ENCODE measurements around the gene TBC1D21.

The TBC1D21 gene

DNA sequence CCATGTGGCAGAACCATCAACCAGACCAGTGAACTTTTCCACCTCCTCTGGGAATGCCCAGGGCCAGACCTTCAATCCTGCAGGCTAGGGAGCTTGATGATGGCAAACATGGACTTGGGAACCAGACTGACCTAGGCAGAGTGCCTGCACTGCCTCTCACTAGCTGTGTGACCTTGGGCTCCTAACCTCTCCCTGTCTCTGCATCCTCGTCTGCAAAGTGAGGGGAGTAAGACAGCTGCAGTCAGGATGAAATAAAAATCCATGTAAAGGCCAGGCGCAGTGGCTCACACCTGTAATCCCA is 35.4 kb downstream of the TBC1D21 start:
- DNase-seq (ENCODE audit: low spot score), result no peak

DNA sequence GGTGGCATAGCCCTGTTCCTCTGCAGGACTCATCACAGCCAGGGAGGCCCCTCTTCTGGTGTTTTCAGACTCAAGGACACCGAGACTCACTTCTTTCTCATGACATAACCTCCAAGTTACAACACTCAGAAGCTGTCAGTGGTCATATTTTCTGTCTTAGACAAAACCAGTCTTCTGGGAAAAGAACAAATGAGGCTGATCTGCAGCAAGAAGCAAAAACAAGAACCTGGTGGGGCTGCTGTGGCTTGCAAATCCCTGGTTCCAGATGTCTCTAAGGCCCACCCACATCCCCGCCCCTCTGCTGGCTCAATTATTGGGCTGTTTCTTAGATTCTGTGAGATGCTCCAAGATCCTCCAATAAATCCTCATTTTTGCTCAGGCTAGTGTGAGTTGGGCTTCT is 36.3 kb downstream of the TBC1D21 start:
- DNase-seq (ENCODE audit: low spot score), result no peak

DNA sequence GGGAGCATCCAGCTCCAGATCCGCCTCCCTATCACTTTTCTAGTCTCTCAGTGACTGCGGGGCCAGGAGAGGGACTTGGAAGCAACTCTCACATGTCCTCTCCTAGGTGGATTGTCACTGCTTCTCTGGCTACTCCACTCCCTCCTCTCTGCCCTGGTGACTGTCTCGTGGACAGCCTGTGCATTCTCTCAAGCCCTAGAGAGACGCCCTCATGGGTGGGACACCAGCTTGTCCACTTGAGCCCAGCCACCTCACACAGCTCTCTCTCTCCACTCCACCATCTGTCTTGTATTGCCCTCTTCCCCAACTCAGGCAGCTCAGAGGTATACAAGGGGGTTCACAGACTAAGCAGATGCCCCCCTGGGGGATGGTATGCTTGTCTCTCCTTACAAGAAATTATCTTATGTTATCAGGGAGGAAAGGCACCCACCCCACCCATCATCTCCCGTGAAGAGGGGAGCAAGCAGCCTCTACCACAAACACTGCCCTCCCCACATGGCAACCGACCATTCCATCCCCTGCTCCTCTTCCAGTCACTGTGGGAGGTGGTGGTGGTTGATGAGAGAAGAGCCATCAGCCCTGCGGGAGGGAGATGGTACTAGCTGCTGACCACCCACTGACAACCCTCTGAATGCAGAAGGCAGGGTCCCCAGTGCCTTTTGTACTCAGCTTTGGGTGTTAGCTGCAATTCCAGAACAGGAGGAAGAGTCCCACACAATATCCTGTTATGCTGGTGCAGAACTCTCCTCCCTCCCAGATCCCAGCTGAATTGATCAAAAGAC is 37.3 kb downstream of the TBC1D21 start:
- DNase-seq (ENCODE audit: low spot score), result no peak

DNA sequence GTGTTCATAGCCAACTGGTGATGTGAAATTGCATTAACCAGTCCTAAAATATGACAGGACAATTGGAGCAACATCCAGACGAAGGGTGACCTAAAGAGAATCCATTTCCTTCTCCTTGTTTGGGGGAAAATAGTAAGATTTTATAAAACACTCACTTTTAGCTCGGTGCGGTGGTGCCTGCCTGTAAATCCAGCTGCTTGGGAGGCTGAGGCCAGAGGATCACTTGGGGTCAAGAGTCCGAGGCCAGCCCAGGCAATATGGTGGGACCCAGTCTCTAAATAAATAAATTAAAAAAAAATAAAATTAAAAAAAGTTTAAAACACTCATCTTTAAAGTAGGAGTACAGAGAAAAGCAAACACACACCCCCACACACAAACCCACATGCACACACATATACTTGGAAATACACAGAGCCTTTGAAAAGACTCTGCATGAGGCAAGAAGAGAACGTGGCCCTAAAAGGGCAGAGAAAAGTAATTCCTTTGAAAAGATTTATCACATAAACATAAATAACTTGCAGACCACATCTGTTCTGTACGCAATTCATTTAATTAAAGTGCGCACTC is 38.7 kb downstream of the TBC1D21 start:
- DNase-seq (ENCODE audit: low spot score), result no peak

DNA sequence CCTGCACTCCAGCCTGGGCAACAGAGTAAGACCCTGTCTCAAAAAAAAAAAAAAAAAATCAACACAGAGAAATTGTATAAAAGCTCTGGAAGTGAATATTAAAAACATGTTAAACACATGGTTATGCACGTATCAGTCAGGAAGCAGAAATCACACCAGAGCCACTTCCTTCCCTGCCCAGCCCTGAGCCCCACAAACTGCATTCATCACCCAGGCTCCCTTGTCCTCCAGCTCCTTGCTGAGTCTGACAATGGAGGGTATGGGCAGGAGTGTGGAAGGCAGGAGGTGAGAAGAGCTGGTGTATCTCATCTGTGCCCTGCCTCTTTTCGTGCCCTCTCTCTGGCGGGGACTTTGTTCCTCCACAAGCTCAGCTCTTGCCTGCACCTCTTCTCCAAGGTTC is 40.8 kb downstream of the TBC1D21 start:
- DNase-seq (ENCODE audit: low spot score), result no peak

DNA sequence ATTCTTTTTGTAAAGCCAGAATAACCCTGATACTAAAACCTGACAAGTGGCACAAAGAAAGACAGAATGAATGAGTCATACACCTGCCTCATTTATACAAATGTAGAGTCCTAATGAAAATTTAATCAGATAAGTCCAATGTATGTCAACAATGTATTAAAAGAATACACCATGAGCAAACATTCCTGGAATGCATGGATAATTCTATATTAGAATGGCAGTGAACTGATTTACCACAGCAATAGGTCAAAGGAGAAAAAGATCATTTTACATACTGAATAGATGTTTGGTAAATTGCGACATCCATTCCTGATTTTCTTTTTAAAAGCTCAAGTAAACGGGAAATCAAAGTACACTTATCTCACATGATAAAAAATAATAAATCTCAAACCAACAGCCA is 41.7 kb downstream of the TBC1D21 start:
- no peak for DNase-seq (ENCODE audit: low spot score)

DNA sequence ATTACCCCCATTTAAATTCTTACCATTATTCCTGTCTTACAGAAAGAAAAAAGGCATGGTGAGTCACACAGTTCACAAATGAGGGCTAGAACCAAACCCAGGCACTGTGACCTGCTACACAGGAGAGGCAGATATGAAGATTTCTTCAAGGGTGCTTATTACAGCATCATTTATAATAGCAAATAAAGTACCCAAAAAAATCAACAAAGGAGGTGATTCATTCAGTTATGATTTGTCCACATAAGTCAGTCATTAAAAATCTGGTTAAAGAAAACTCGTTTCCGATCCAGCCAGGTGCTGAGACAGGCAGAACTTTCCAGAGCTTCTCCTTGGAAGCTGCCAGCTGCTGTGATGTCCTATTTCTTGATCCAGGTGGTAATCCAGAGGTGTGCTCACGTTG is 45.4 kb downstream of the TBC1D21 start:
- DNase-seq (ENCODE audit: low spot score), result no peak

DNA sequence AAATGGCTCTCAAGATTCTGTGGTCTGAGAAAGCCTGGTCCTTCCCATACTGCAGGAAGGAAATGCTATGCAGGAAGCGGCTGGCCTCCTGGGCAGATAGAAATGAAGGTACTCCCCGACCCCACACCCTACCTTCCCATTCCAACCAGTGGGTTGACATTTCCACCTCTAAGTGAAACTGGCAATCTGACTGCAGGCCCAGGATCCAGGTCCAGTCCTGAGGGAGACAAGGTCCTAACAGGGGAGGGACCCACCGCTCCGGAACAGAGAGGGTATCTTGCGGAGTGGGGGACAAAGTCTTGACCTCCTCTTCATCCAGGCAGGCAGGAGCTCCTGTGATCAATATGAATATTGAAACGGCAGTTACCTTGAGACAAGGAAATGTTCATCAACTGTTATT is 46.3 kb downstream of the TBC1D21 start:
- no peak for DNase-seq (ENCODE audit: low spot score)

DNA sequence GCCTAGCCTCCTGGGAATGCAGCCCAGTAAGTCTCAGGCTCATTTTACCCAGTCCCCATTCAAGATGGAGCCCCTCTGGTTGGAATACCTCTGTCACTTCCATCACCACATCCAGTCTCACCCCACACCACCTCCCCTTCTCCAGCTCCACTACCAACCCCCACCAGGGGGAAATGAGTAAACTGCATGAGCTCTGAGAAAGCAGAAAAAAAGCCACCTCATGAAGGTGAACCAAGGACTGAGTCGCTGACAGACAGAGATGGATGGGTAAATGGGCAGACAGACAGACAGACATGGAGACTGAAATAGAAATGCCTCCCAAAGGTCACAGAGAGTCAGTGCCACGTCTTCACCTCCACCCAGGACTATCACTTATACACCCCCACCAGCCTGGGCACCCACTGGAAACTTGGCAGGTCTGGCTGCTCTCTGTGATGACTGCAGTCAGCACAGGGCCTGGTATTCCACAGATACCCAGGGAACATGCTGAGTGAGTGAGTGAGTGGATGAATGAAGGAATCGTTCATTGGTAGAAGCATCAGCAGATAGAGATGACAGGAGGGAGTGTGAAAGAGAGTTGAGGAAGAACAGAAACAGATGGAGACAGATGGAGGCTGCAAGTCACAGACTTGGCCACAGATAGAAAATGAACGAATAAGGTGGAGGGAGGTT is 48.0 kb downstream of the TBC1D21 start:
- peak; percentile 31 for DNase-seq (ENCODE audit: low spot score)

DNA sequence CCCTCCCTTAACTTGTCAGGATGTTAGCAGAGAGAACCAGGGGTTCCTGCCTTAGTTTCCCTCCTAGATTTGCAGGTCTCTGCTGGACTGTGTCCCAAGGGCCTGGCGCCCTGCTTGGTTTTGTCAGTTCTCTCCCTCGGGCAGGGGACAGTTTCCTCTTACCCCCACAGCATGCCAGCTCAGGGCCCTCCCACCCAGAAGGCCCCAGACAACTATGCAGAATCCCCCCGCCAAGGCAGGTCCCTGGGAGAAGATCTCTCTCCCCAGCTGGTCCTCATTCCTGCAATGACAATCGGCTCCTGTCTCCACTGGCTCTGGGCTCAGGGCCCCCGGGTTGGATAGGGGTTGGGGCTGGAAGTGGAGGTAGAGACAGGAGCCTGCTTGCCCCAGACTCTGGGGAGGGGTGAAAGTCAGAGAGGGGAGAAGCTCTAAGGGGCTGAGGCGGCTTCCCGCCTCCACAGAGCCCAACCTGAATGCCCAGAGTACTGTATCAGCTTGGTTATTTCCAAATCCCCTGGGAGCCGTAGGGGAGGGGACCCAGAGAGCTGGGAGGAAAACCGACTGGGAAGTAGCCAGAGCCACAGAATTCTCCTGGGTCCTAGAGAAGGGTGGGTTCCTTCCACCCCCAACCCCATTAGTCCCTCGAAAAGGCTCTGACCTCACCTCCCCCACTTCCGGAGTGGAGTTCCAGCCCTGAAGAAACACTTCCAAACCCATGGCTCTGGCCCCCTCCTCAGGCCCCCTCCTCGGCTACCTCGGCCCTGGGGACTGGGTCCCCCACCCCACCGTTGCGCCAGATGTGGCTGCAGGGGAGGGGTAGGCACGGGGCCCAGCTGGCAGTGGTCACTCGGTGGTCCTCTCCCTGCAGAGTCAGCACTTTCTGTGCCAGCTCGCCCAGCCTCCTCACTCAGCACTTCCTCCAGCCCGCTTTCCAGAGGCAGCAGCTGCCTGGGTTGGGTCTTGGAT is 49.1 kb downstream of the TBC1D21 start:
- no peak for DNase-seq (ENCODE audit: low spot score)

DNA sequence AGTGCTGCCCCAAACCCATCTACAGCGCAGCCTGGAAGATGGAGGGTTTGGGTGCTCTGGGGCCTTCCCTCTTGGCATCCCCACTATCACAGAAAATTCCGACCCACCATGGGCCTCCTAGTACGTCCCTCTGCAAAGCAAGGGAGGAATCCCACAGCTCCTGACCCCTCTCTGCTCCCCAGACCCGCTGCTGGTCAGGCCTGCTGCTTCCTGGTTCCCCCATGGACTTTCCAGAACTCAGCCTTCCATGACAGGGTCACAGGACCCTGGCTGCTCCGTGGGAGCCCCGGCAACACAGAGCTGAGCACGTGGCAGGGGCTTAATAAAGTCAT is 49.8 kb downstream of the TBC1D21 start:
- no peak for DNase-seq (ENCODE audit: low spot score)

DNA sequence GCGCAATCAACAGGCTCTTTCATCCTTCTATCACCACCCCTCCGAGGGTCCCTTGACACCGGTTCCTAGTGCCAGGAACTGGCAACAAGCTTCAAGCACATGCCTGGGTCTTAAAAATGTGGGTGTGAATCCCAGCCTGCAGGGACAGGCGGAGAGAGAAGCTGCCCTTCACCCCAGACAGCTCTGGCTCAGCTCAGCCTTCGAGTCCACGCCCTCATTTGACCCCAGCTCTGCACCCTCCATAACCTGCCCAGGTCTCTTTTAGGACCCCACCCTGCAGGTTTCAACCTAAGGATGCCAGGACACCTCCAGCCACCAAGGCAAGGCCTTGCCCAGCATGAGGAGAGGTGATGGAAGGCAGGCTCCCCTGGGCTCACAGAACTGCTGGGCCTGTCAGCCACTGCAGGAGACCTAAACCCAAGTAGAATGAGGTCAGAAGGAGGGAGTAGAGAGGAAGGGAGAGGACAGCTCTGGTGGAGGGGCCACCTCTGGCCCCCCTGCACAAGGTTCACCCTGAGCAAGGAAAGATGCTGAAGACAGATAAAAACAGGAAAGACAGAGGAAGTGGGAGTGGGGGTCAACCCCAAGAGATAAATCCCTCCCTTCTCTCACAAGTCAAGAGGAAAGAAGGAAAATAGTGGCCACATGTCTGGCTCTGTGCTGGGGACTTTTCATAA is 50.3 kb downstream of the TBC1D21 start:
- DNase-seq (ENCODE audit: low spot score), result no peak

DNA sequence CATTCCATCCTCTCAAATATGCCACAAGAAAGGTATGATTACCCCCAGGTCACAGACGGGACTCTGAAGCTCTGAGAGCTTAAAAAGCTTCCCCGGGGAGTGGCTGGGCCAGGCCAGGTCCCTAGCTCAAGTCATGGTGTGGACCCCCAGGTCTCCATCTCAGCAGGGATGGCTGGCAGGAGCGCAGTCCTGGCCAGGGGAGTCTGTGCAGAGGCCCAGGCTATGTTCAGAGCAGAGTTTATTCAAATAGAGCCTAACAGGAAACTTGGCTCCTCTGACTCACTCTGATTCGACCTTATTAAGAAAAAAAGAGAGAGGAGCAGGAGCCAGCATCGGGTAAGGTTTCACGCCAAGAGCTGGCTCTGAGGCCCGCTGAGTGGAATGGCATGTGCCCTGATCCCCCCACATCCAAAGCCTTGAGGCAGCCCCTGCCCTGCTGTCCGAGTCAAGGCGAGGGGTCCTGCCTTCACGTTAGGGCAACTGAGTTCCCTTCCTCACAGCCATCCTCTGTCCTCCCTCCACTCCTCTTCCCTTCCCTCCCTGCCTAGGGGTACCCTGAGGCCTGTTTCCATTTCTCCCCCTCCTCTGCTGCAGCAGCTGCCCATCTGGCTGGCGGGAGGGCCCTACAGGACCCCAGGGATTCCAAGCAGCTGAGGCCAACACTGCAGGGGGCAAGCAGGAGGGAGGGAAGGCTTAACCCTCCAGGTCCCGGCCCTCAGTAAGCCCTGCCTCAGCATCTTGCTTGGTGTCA is 51.0 kb downstream of the TBC1D21 start:
- DNase-seq (ENCODE audit: low spot score), result peak; percentile 50

DNA sequence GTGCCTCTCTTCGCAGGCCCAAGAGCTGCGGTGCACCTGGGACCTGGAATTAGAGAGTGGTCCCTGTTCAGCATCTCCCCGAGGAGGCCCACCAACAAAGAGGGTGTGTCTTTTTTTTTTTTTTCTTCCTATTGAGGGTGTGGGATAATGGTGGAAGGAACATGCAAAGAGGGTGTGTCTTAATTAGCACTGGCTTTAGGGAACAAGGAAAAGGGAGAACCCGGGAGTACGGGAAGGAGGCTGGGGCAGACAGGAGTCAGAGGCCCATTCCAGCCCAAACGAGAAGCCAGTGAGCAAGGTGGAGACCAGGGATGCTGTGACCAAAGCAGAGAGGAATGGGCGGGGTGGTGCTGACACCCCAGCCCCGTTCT is 52.5 kb downstream of the TBC1D21 start:
- no peak for DNase-seq (ENCODE audit: low spot score)

DNA sequence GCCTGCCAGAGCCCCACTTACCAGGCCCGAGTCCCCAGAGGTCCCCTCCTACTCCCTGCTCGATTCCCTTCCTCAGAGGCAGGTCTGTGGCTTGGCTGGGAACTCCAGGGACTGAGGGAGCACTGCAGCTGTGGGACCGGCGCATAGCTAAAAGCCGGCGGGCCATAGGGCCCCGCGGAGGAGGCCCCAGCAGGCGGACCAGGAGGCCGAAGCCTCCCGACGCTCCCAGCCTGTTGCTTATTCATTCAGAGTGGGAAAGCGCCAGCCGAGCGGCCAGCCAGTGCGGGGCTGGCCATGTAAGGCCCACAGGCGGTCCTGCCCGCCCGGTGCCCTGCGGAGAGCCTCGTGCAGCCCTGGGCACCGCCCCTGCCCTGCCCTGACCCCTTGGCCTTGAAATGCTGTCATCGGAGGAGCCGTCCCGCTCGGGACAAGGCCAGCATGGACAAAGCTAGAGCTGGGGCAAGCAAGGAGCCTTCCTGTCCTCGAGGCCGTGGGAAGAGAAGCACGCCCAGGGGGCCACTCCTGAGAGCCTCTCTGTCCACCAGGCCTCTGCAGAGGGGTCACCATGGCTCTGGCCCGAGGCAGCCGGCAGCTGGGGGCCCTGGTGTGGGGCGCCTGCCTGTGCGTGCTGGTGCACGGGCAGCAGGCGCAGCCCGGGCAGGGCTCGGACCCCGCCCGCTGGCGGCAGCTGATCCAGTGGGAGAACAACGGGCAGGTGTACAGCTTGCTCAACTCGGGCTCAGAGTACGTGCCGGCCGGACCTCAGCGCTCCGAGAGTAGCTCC is 53.0 kb downstream of the TBC1D21 start, which contains the start of gene LOXL1:
Gene LOXL1, plus strand, starts transcription at position 244 of the 784 bp plus-strand sequence. Its CDS starts 322 bp downstream, at position 566.
- DNase-seq (ENCODE audit: low spot score), result peak; percentile 43

DNA sequence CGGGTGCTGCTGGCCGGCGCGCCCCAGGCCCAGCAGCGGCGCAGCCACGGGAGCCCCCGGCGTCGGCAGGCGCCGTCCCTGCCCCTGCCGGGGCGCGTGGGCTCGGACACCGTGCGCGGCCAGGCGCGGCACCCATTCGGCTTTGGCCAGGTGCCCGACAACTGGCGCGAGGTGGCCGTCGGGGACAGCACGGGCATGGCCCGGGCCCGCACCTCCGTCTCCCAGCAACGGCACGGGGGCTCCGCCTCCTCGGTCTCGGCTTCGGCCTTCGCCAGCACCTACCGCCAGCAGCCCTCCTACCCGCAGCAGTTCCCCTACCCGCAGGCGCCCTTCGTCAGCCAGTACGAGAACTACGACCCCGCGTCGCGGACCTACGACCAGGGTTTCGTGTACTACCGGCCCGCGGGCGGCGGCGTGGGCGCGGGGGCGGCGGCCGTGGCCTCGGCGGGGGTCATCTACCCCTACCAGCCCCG is 53.7 kb downstream of the TBC1D21 start:
- no peak for DNase-seq (ENCODE audit: low spot score)

DNA sequence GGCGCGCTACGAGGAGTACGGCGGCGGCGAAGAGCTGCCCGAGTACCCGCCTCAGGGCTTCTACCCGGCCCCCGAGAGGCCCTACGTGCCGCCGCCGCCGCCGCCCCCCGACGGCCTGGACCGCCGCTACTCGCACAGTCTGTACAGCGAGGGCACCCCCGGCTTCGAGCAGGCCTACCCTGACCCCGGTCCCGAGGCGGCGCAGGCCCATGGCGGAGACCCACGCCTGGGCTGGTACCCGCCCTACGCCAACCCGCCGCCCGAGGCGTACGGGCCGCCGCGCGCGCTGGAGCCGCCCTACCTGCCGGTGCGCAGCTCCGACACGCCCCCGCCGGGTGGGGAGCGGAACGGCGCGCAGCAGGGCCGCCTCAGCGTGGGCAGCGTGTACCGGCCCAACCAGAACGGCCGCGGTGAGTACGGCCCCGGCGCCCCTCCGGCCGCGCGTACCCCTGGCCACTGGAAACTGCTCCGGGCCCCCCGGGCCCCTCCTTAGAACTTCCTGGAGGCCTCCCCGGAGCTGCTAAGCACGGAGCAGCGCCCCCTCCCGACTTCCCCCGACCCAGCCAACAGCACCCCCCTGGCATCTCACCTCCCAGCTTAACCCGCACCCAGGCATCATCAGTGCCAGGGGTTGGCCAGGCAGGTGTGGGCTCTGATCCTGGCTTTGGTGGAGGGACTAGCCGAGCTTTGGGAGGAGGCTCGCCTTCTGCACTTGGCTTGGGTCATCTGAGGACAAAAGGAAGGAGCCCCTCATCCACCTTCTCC is 54.3 kb downstream of the TBC1D21 start:
- DNase-seq (ENCODE audit: low spot score), result no peak

DNA sequence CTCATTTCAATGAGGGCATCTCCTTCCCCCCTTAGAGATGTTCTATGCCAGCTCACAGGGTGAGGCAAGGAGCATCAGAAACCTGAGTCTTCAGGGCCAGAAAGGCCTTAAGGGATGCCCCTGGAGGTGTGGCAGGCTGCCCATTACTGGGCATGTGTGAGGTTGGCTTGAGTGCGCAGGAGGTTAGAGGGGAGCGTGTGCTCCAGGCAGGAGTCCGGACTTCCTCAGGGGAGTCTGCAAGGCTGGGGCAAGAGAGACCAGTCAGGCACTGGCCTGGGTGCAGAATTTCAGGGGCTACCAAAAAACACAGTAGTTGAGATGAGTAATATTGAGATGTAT is 54.8 kb downstream of the TBC1D21 start:
- no peak for DNase-seq (ENCODE audit: low spot score)

DNA sequence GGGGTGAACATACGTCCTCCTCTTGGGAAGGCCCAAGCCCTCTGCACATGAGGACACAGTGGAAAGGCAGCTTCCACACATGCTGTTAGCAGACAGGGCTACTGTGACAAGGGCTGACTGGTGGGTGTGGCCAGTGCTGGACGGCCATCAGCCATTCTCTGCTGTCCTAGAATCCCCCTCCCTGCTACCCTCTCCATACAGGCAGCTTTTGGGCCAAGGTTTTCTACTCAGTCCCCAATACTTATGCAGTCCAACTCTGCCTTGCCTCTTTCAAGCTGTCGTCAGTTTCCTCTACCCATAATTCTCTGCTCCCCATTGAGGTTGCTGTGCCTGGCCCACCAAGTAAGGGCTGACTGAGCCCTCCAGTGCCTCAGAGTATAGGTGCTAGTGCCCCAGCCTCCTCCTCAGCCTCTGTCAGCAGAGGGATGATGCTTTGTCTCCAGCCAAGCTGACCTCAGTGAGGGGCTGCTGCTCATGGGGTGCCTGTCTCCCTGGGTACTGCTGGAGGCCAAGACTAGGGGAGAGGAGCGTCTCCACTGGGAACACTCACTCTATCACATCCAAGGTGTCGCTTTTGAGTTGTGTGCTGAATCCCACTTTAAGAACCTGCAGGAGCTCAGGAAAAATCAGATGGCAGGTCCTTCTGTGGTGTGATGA is 55.7 kb downstream of the TBC1D21 start:
- DNase-seq (ENCODE audit: low spot score), result no peak
